ENCODE results near the gene FAM227A. TPM values are rescaled to one million over a fixed set of nuclear protein-coding genes. Genes with fewer than 3 reads are reported as not detected.
A peak's percentile ranks its signal among the peaks of the same experiment; 100 is the strongest.

The FAM227A gene
- under 1 TPM; 0.12 to 0.40 TPM for total RNA-seq

GRCh38 chr22:38656256-38657044 is at the start of gene FAM227A, which contains the start of gene CBY1:
Gene FAM227A (minus strand): TSS chr22:38656392. CDS start chr22:38650168, 6,224 bp downstream.
Gene CBY1 (plus strand): TSS chr22:38656638. CDS start chr22:38668055, 11,417 bp downstream.
- H3K9me3 Mint-ChIP-seq (ENCODE audit: low read depth), result no peaks in the 10 kb centered on the region
- CTCF ChIA-PET, result interaction anchor here (1.8 kb wide), 1 partner anchor 25 kb away, joined by 8 read pairs; the partner anchor contains the start of gene TOMM22
- DNase-seq, result peak; percentile 89
- H3K27me3 Mint-ChIP-seq, result no peaks in the 10 kb centered on the region
- H3K27ac Mint-ChIP-seq, result peak within 1 kb of the TSS; percentile 94
- peaks cover 22% of the 10 kb centered on the region for H3K4me1 Mint-ChIP-seq
- peak; percentile 87 for ATAC-seq
- peak within 1 kb of the TSS; percentile 80 for H3K4me3 Mint-ChIP-seq
- no peaks in the 10 kb centered on the region for H3K36me3 Mint-ChIP-seq

- Mint-ChIP-seq H3K4me1 (peaks cover 50% of the 10 kb centered on the region), H3K27me3 (no peaks in the 10 kb centered on the region)
Measured at GRCh38 chr22:38705235-38706100, 49.3 kb upstream of the FAM227A start, which contains the start of gene GTPBP1. Gene GTPBP1 (plus strand): TSS chr22:38705944. CDS start chr22:38705956, 12 bp downstream.

DNA sequence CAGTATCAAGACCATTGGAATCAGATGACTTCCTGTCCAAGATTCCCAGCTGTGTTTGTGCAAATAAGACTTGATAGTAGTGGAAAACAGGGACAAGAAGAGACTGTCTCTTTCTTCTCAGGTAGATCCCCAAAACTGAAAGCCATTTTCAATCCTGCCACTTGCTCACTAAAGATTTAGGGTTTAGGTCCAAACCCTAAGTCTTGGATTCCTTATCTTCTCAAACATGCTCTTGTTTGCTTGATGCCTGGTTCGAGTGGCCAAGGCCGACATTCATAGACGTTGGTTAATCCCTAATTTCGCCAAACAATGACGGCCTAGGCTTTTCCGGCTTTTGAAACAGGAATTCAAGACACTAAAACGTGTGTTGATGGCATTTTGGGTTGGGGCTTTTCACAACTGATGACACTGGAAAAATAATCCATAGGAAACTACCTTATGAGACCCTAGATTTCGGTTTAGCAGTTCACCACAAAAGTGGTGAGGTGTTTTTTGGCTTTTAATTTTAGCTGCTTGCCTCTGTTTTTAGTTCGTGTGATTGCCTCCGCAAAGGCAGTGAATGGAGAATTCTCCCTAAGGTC is 48.6 kb upstream of the FAM227A start:
- CTCF ChIA-PET, result interaction anchor here (3.6 kb wide), 1 partner anchor 23 kb away, joined by 17 read pairs; the partner anchor contains the start of gene TOMM22
- Mint-ChIP-seq H3K4me3 (peak overlapping the region; percentile 80), H3K27me3 (no peaks in the 10 kb centered on the region), H3K9me3 (ENCODE audit: low read depth) (no peaks in the 10 kb centered on the region), H3K36me3 (peaks cover 34% of the 10 kb centered on the region), H3K4me1 (peaks cover 48% of the 10 kb centered on the region), H3K27ac (peak overlapping the region; percentile 93)
- ATAC-seq (no peak), DNase-seq (no peak)

More at GRCh38 chr22:38705235-38706100, 49.3 kb upstream of the FAM227A start, which contains the start of gene GTPBP1:
- peak; percentile 99 for DNase-seq
- Mint-ChIP-seq H3K9me3 (ENCODE audit: low read depth) (no peaks in the 10 kb centered on the region), H3K4me3 (peak within 1 kb of the TSS; percentile 99), H3K36me3 (peaks cover 34% of the 10 kb centered on the region), H3K27ac (peak within 1 kb of the TSS; percentile 93)
- CTCF ChIA-PET, result interaction anchor here (0.9 to 3.6 kb wide), 7 partner anchors 8 to 46 kb away, joined by 3 to 17 read pairs (median 7); partner anchors contain the start of gene TOMM22
- ATAC-seq, result peak; percentile 84

DNA sequence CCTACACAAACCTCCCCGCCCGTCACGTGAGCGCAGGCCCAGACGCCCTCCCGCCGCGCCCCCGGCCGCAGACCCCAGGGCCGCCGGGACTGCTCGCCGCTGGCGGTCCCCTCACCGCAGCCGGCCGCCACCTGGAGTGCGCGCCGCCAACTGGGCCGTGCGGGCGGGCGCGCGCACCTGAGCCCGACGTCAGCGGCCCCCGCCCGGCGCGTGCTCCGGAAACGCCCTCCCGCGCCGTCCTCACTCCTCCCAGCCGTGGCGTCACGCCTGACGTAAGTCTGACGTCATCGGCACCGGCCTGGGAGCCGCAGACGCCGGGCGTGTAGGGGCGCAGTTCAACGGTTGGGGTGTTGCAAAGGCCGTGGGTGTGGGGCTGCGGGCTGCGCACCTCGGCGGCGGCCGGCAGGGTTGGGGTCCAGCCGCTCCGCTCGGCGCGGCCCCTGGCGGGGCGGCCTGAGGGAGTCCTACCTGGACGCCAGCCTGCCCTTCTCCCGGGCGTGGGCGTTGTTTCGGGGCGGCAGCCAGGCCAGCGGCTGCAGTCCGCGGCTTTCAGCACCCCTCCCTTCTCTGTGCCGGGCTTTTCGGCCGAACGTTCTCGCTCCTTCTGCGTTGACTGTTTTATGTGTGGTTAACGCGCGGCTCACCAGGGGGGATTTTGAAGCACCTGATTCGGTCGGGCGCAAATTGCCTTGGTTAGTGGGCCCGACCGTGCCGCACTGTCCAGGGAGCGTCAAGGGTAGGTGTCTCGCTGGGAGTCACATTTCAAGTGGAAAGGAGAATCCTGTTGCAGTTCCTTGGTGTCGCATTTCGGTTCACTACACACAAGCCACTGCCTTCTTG is 44.8 kb upstream of the FAM227A start, which contains the start of gene JOSD1:
Gene JOSD1, minus strand, starts transcription at position 155 of the 840 bp plus-strand sequence. CDS start 956 bp downstream, outside the sequence.
- DNase-seq (peak; percentile 98), ATAC-seq (peak; percentile 40)
- CTCF ChIA-PET, result no interaction called here

GRCh38 chr22:38700270-38700788 is 44.1 kb upstream of the FAM227A start:
- no peaks in the 10 kb centered on the region for H3K27me3 Mint-ChIP-seq
- H3K4me3 Mint-ChIP-seq, result peak overlapping the region; percentile 82
- DNase-seq, result no peak
- CTCF ChIA-PET, result interaction anchor here (1.2 kb wide), 1 partner anchor 54 kb away, joined by 3 read pairs; no protein-coding TSS in a partner anchor
- H3K27ac Mint-ChIP-seq, result peak overlapping the region; percentile 99
- H3K9me3 Mint-ChIP-seq (ENCODE audit: low read depth), result no peaks in the 10 kb centered on the region
- peaks cover 58% of the 10 kb centered on the region for H3K4me1 Mint-ChIP-seq
- ATAC-seq, result peak; percentile 22
- peaks cover 35% of the 10 kb centered on the region for H3K36me3 Mint-ChIP-seq

More for the DNA sequence above, 44.8 kb upstream of the FAM227A start, which contains the start of gene JOSD1:
- Mint-ChIP-seq H3K9me3 (ENCODE audit: low read depth) (no peaks in the 10 kb centered on the region), H3K4me1 (peaks cover 55% of the 10 kb centered on the region), H3K27ac (peak within 1 kb of the TSS; percentile 99), H3K27me3 (no peaks in the 10 kb centered on the region), H3K36me3 (peaks cover 35% of the 10 kb centered on the region), H3K4me3 (peak within 1 kb of the TSS; percentile 82)

DNA sequence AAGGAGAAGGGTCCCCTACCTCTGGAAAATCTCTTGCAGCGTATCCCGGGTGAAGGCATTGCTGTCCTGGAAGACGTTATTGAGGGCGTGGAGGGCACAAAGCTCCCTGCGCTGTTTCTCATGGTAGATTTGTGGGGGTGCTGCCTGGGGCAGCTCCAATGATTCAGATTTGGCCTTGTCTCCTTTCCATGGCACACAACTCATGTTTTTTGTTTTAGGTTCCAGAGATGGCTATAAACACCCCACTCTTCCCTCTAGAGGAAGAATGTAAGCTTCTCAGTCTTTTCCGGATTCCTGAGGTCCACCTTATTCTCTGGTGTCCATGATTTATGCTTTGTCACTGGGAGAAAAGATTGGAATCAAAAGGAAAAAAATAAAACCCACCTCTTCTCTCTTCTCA is 43.6 kb upstream of the FAM227A start:
- ATAC-seq (no peak), DNase-seq (no peak)
- Mint-ChIP-seq H3K27ac (peak overlapping the region; percentile 99), H3K9me3 (ENCODE audit: low read depth) (no peaks in the 10 kb centered on the region), H3K4me1 (peaks cover 58% of the 10 kb centered on the region), H3K36me3 (peaks cover 40% of the 10 kb centered on the region), H3K4me3 (peak overlapping the region; percentile 82), H3K27me3 (no peaks in the 10 kb centered on the region)
- CTCF ChIA-PET, result interaction anchor here (1.2 to 4.2 kb wide), 3 partner anchors 17 to 66 kb away, joined by 3 to 43 read pairs (median 3); partner anchors contain the start of gene TOMM22

DNA sequence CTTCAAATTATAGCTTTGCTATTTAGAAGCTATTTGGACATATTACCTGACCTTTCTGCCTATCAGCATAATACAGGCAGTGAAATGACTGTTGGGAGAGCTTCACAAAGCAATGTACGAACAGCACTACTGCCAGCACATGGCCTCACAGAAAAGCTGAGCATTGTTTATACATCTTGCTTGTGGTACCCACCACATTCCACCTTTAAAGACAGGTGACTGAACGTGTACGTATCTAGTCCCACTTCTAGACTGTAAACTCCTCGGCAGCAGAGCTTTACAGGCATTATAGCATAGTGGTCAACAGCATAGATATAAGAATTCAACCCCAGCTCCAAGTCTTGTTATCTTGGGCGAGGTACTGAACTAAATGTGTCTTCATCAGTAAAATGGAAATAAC is 43.0 kb upstream of the FAM227A start:
- ATAC-seq, result no peak
- DNase-seq, result no peak
- Mint-ChIP-seq H3K4me3 (peak overlapping the region; percentile 82), H3K27me3 (no peaks in the 10 kb centered on the region), H3K9me3 (ENCODE audit: low read depth) (no peaks in the 10 kb centered on the region), H3K4me1 (peaks cover 57% of the 10 kb centered on the region), H3K36me3 (peaks cover 43% of the 10 kb centered on the region), H3K27ac (peak overlapping the region; percentile 99)
- CTCF ChIA-PET, result interaction anchor here (1.2 to 4.2 kb wide), 5 partner anchors 8 to 67 kb away, joined by 3 to 43 read pairs (median 3); partner anchors contain the start of gene TOMM22

- peaks cover 58% of the 10 kb centered on the region for H3K4me1 Mint-ChIP-seq
- H3K9me3 Mint-ChIP-seq (ENCODE audit: low read depth), result no peaks in the 10 kb centered on the region
- H3K27me3 Mint-ChIP-seq, result no peaks in the 10 kb centered on the region
- no peak for DNase-seq
- H3K27ac Mint-ChIP-seq, result peak overlapping the region; percentile 99
- CTCF ChIA-PET, result interaction anchor here (0.5 to 4.2 kb wide), 7 partner anchors 9 to 1091 kb away, joined by 3 to 43 read pairs (median 4); partner anchors contain the start of gene TOMM22
- ATAC-seq, result no peak
- H3K36me3 Mint-ChIP-seq, result peaks cover 44% of the 10 kb centered on the region
- peak overlapping the region; percentile 82 for H3K4me3 Mint-ChIP-seq
Measured at GRCh38 chr22:38698407-38699094, 42.4 kb upstream of the FAM227A start.

DNA sequence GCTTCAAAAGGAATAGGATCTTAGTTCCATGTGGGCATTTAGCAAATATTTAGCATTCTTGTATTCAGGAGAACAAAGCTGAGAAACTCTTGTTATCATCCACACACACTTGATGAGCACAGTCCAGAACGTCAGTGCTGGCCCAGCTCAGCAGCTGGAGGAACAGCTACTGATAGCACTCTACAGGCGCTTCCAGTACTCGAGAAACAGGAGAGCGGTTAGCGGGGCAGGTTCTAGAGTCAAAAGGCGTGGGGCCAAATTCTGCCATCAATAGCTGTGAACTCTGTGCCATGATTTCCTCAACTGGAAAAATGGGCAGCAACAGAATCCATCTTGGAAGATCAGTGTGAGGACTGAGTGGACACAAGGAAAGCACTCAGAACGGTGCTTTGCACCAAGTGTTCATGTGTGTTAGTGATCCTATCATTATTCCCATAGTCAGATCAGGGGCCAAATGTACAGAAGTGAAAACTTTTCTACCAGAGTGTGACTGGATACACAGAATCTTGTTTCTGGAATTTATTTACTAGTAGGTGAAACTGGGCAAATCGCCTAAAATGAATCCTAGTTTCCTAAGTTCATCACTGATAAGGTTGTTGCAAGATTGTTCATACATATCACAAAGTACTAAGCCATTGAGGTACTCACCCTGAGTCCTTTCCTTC is 41.4 kb upstream of the FAM227A start:
- H3K36me3 Mint-ChIP-seq, result peaks cover 51% of the 10 kb centered on the region
- DNase-seq (no peak), ATAC-seq (no peak)
- CTCF ChIA-PET, result interaction anchor here (0.5 to 4.2 kb wide), 7 partner anchors 8 to 1090 kb away, joined by 3 to 43 read pairs (median 4); partner anchors contain the start of genes GTPBP1 and TOMM22
- H3K27me3 Mint-ChIP-seq, result no peaks in the 10 kb centered on the region
- peak overlapping the region; percentile 94 for H3K27ac Mint-ChIP-seq
- H3K4me3 Mint-ChIP-seq, result peak overlapping the region; percentile 82
- no peaks in the 10 kb centered on the region for H3K9me3 Mint-ChIP-seq (ENCODE audit: low read depth)
- peaks cover 62% of the 10 kb centered on the region for H3K4me1 Mint-ChIP-seq

DNA sequence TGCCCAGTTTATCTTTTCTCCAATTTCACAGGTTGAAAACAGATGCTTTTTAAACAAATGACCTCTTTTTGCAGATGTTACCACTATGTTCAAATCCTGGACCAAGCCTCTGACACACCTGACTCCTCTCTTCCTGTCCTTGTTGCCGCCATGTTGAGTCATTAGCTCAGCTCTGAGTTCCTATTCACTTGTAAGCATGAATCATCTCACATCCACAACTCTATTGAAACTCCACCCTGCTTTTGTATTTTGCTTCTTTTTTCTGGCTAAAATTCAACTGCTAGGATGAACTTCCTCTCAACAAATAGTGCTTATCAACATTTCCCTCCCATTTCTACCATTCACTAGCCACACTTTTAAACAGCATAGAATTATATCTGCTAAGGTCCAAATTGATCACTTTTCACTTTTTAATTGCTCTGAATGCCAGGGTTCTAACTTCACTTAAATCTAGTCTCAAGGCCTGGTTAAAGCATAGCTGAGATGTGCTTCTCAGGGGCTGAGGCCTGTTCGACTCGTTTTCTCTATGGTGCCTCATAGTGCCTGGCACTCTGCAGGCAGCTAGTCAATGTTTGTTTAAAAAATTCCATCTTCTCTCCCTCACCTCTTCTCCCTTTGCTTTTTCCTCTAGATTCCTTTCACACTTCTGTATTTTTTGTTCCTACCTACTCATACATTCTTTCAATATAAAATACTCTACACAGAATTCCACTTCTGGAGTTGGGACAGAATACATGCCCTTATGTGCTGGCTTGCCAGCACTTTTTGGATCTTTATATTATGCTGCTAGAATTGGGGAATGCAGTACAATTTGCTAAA is 40.6 kb upstream of the FAM227A start:
- peak overlapping the region; percentile 94 for H3K27ac Mint-ChIP-seq
- H3K4me3 Mint-ChIP-seq, result peak overlapping the region; percentile 82
- peak; percentile 69 for DNase-seq
- H3K4me1 Mint-ChIP-seq, result peaks cover 61% of the 10 kb centered on the region
- peak; percentile 21 for ATAC-seq
- peaks cover 51% of the 10 kb centered on the region for H3K36me3 Mint-ChIP-seq
- H3K27me3 Mint-ChIP-seq, result no peaks in the 10 kb centered on the region
- H3K9me3 Mint-ChIP-seq (ENCODE audit: low read depth), result no peaks in the 10 kb centered on the region
- CTCF ChIA-PET, result interaction anchor here (1.3 to 4.2 kb wide), 2 partner anchors 9 to 14 kb away, joined by 4 to 43 read pairs; partner anchors contain the start of genes GTPBP1 and TOMM22
